ENCODE results near the gene GABRG3. TPM values are rescaled to one million over a fixed set of nuclear protein-coding genes. Genes with fewer than 3 reads are reported as not detected.

Gene GABRG3
- polyA plus RNA-seq, 1 experiment: not detected

DNA sequence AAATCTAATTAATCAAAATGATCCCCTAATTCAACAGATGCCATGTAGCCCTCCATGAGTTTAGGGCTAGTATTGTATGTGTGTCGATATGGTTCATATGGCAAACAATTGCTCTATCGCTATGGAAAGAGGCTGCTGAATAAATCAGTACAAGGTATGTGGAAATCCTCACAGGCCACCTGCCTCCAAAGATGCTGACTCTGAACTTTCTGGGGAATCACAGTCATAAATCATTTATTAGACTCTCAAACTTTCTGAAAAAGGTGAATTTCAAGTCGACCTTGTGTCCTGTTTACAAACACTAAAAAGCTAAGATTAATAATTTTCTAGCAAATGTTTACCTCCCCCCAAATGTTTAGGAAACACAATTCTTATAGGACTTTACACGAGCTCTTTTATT, 462.6 kb downstream of the GABRG3 start:
- Histone ChIP-seq H3K4me3 (ENCODE audit: low read depth, low read length) (no peak overlapping the region), H3K27me3 (ENCODE audit: control insufficient read depth, insufficient read depth, low read length) (no peaks in the 10 kb centered on the region), H3K36me3 (ENCODE audit: control insufficient read depth, insufficient read depth, low read length) (no peaks in the 10 kb centered on the region)
- ChIA-PET POLR2A (no interaction called here), CTCF (no interaction called here)
- TF ChIP-seq CTCF (IDR thresholded peaks at IDR 0.05; ENCODE audit: insufficient read depth, low read depth, low read length): no peak
- no peak for DNase-seq (ENCODE audit: low read depth)

- Histone ChIP-seq H3K27me3 (ENCODE audit: control insufficient read depth, insufficient read depth, low read length) (no peaks in the 10 kb centered on the region), H3K4me3 (ENCODE audit: low read depth, low read length) (no peak overlapping the region), H3K36me3 (ENCODE audit: control insufficient read depth, insufficient read depth, low read length) (no peaks in the 10 kb centered on the region)
- ChIA-PET CTCF (no interaction called here), POLR2A (no interaction called here)
- DNase-seq (ENCODE audit: low read depth): no peak
- TF ChIP-seq CTCF (IDR thresholded peaks at IDR 0.05; ENCODE audit: insufficient read depth, low read depth, low read length): no peak
Observed at GRCh38 chr15:27438403-27439375, 467.7 kb downstream of the GABRG3 start.

GRCh38 chr15:27441120-27441519, 470.1 kb downstream of the GABRG3 start:
- H3K4me3 ChIP-seq (ENCODE audit: low read depth, low read length): no peak overlapping the region
- H3K36me3 ChIP-seq (ENCODE audit: control insufficient read depth, insufficient read depth, low read length): no peaks in the 10 kb centered on the region
- DNase-seq (ENCODE audit: low read depth): no peak
- TF ChIP-seq CTCF (IDR thresholded peaks at IDR 0.05; ENCODE audit: insufficient read depth, low read depth, low read length): no peak
- no peaks in the 10 kb centered on the region for H3K27me3 ChIP-seq (ENCODE audit: control insufficient read depth, insufficient read depth, low read length)
- POLR2A ChIA-PET: no interaction called here
- CTCF ChIA-PET: no interaction called here

DNA sequence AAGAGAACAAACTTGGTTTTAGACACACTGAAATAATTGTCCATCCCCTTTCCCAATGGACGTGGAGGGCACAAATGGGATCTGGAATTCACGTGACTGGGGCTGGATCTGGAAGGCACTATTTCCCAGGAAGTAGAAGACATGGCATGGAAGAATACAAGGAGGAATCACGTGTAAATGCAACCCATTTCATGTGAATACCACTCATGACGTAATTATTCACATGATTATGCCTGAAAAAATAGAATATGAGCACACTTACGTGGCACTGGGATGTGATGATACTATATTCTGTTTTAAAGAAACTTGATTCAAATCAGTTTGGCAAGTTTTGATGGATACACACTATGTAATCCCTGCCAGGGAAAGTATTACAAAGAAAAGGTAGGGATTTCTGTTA, 477.3 kb downstream of the GABRG3 start:
- POLR2A ChIA-PET: no interaction called here
- H3K4me3 ChIP-seq (ENCODE audit: low read depth, low read length): no peak overlapping the region
- no peaks in the 10 kb centered on the region for H3K27me3 ChIP-seq (ENCODE audit: control insufficient read depth, insufficient read depth, low read length)
- TF ChIP-seq CTCF (IDR thresholded peaks at IDR 0.05; ENCODE audit: insufficient read depth, low read depth, low read length): no peak
- H3K36me3 ChIP-seq (ENCODE audit: control insufficient read depth, insufficient read depth, low read length): no peaks in the 10 kb centered on the region
- CTCF ChIA-PET: no interaction called here
- no peak for DNase-seq (ENCODE audit: low read depth)

DNA sequence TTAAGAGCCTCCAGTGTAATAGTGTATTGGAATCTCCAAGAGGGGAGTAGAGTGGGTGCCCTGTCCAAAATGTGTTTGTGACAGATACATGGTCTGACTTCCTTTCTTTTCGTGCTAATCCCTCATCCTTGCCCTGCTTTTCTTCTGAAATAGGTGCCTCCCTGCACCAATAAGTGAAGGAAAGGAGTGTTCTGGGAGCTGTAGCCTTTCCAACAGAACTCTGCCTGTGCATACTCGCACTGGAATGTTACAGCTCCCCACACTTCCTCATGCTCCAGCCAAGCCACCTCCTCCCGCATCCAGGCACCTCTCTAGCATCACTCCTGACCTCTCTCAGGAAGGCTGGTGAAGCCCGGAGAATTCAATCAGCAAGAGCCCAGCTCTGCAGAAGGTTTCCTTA, 478.0 kb downstream of the GABRG3 start:
- no peaks in the 10 kb centered on the region for H3K27me3 ChIP-seq (ENCODE audit: control insufficient read depth, insufficient read depth, low read length)
- H3K36me3 ChIP-seq (ENCODE audit: control insufficient read depth, insufficient read depth, low read length): no peaks in the 10 kb centered on the region
- CTCF ChIA-PET: no interaction called here
- no peak for TF ChIP-seq CTCF (IDR thresholded peaks at IDR 0.05; ENCODE audit: insufficient read depth, low read depth, low read length)
- no peak for DNase-seq (ENCODE audit: low read depth)
- POLR2A ChIA-PET: no interaction called here
- no peak overlapping the region for H3K4me3 ChIP-seq (ENCODE audit: low read depth, low read length)

Measured in BJ (cell line).